Measurements from ENCODE around the gene TNF. TPM values are rescaled to one million over a fixed set of nuclear protein-coding genes. Genes with fewer than 3 reads are reported as not detected.
A peak's percentile ranks its signal among the peaks of the same experiment; 100 is the strongest.

Gene TNF
- total and polyA plus RNA-seq, 2 of the 13 experiments (the other 11 are each of a cell fraction or from before 2014, with no cell fraction given): not detected

GRCh38 chr6:31619805-31620585, 44.6 kb downstream of the TNF start (continued):
- TF ChIP-seq KDM1A (CRISPR knock-in tag; IDR thresholded peaks at IDR 0.05): no peak
- TF ChIP-seq KLF12 (CRISPR knock-in tag; IDR thresholded peaks at IDR 0.05; ENCODE audit: borderline replicate concordance): 0 out of 2 replicates have a peak, but pooled peaks have one; percentile 35
- 0 out of 2 replicates have a peak, but pooled peaks have one; percentile 33 for TF ChIP-seq KIAA2018 (CRISPR knock-in tag; IDR thresholded peaks at IDR 0.05; ENCODE audit: borderline replicate concordance)
- no peak for TF ChIP-seq HBP1 (CRISPR knock-in tag; IDR thresholded peaks at IDR 0.05; ENCODE audit: low read depth)
- TF ChIP-seq ZNF512 (CRISPR knock-in tag; IDR thresholded peaks at IDR 0.05): no peak
- no peak for TF ChIP-seq TCF7 (IDR thresholded peaks at IDR 0.05; ENCODE audit: low read depth)
- TF ChIP-seq DBP (CRISPR knock-in tag; IDR thresholded peaks at IDR 0.05; ENCODE audit: not compliant biosample characterization): peak; percentile 49
- no peak for TF ChIP-seq NR2F2 (IDR thresholded peaks at IDR 0.05; ENCODE audit: borderline replicate concordance, low read depth)
- no peak; the same call in 1 of the 2 replicates for TF ChIP-seq ZNF383 (CRISPR knock-in tag; IDR thresholded peaks at IDR 0.05; ENCODE audit: borderline replicate concordance)
- TF ChIP-seq IKZF1 (IDR thresholded peaks at IDR 0.05): no peak
- no peak; the same call in 1 of the 2 replicates for TF ChIP-seq TSC22D2 (CRISPR knock-in tag; IDR thresholded peaks at IDR 0.05; ENCODE audit: borderline replicate concordance)
- TF ChIP-seq CAMTA2 (CRISPR knock-in tag; IDR thresholded peaks at IDR 0.05; ENCODE audit: borderline replicate concordance): peak; percentile 12; the same call in 1 of the 2 replicates
- TF ChIP-seq BRD4 (CRISPR knock-in tag; IDR thresholded peaks at IDR 0.05): no peak
- TF ChIP-seq ETS1 (CRISPR knock-in tag; IDR thresholded peaks at IDR 0.05): peak; percentile 84; the same call in 1 of the 2 replicates
